ENCODE results near the gene MYO10. TPM values are rescaled to one million over a fixed set of nuclear protein-coding genes. Genes with fewer than 3 reads are reported as not detected.
A peak's percentile ranks its signal among the peaks of the same experiment; 100 is the strongest.

The MYO10 gene
- total RNA-seq, 1 experiment from 2014 or later = 71.9 TPM

DNA sequence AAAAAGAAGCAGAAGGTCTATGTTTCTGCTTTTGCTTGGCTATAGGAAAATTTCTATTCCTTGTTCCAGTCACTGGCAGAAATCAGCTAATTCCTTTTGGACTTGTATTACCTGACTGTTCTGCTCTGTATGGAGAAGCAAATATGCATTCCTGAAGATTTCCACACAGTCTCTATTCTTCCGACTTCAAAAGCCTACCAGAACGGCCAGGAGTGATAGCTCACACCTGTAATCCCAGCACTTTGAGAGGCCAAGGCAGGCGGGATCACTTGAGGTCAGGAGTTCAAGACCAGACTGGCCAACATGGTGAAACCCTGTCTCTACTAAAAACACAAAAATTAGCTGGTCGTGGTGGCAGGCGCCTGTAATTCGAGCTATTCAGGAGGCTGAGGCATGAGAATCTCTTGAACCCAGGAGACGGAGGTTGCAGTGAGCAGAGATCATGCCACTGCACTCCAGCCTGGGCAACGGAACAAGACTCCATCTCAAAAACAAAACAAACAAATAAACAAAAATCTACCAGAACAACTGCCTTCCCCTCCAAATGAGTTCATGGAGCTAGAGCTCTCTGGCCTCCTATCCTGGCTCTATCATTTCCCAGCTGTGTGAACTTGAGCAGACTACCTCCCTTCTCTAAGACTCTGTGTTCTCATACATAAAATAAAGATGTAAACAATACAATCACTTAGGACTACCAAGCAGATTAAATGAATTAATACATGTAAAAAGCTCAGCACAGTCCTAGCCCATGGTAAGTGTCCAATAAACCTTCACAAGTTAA lies 17.0 kb downstream of the MYO10 start:
- H3K36me3 ChIP-seq (ENCODE audit: control insufficient read depth, insufficient read depth, low read length) = no peaks in the 10 kb centered on the region
- no peak for TF ChIP-seq REST (IDR thresholded peaks at IDR 0.05; ENCODE audit: insufficient read depth in 1 of 2, low read depth in 2 of 2, low read length in 1 of 2)
- POLR2A ChIA-PET = interaction anchor here (0.6 kb wide), 1 partner anchor 81 kb away, joined by 9 read pairs; no protein-coding TSS in a partner anchor
- ATAC-seq (no peak), DNase-seq (ENCODE audit: low read depth, low spot score) (no peak)
- H3K27ac ChIP-seq (ENCODE audit: low read length) = peak overlapping the region; percentile 91
- BruUV-seq (replicated peaks) = no TSS peak
- in situ Hi-C loops (cut with HindIII; ENCODE audit: low pct_unique_long_range_greater_than_20kb, low sequenced_read_pairs) = no loop called here
- H3K4me3 ChIP-seq (ENCODE audit: low read depth in 2 of 2, low read length in 2 of 2) = no peak overlapping the region
- intact Hi-C loops (cut with micrococcal nuclease; ENCODE audit: unreplicated experiment) = no loop called here
- no peaks in the 10 kb centered on the region for H3K27me3 ChIP-seq (ENCODE audit: control insufficient read depth, insufficient read depth, low read length)
- CTCF ChIA-PET = interaction anchor here (0.5 kb wide), 1 partner anchor 53 kb away, joined by 4 read pairs; no protein-coding TSS in a partner anchor
- H3K9me3 ChIP-seq (ENCODE audit: control insufficient read depth, insufficient read depth, low read depth, low read length) = no peaks in the 10 kb centered on the region
- peaks cover 72% of the 10 kb centered on the region for H3K4me1 ChIP-seq (ENCODE audit: control insufficient read depth, insufficient read depth, low read length)

- Histone ChIP-seq H3K27ac (ENCODE audit: low read length) (peak overlapping the region; percentile 91), H3K9me3 (ENCODE audit: control insufficient read depth, insufficient read depth, low read depth, low read length) (no peaks in the 10 kb centered on the region), H3K4me1 (ENCODE audit: control insufficient read depth, insufficient read depth, low read length) (peaks cover 80% of the 10 kb centered on the region), H3K27me3 (ENCODE audit: control insufficient read depth, insufficient read depth, low read length) (no peaks in the 10 kb centered on the region), H3K4me3 (ENCODE audit: low read depth in 2 of 2, low read length in 2 of 2) (no peak overlapping the region), H3K36me3 (ENCODE audit: control insufficient read depth, insufficient read depth, low read length) (no peaks in the 10 kb centered on the region)
- TF ChIP-seq POLR2AphosphoS5 (IDR thresholded peaks at IDR 0.05; ENCODE audit: low read depth, low read length) (no peak), TCF7L2 (IDR thresholded peaks at IDR 0.05; ENCODE audit: low read depth, low read length) (no peak)
- ATAC-seq (no peak), DNase-seq (ENCODE audit: low read depth, low spot score) (no peak)
- ChIA-PET POLR2A (interaction anchor here (0.7 kb wide), 2 partner anchors 18 to 333 kb away, joined by 4 to 12 read pairs; partner anchors contain the start of gene MYO10), CTCF (no interaction called here)
- BruUV-seq (replicated peaks) = no TSS peak
- in situ Hi-C loops (cut with HindIII; ENCODE audit: low pct_unique_long_range_greater_than_20kb, low sequenced_read_pairs) = no loop called here
- intact Hi-C loops (cut with micrococcal nuclease; ENCODE audit: unreplicated experiment) = no loop called here
These were observed 17.9 kb downstream of the MYO10 start for GRCh38 chr5:16918156-16918555.

DNA sequence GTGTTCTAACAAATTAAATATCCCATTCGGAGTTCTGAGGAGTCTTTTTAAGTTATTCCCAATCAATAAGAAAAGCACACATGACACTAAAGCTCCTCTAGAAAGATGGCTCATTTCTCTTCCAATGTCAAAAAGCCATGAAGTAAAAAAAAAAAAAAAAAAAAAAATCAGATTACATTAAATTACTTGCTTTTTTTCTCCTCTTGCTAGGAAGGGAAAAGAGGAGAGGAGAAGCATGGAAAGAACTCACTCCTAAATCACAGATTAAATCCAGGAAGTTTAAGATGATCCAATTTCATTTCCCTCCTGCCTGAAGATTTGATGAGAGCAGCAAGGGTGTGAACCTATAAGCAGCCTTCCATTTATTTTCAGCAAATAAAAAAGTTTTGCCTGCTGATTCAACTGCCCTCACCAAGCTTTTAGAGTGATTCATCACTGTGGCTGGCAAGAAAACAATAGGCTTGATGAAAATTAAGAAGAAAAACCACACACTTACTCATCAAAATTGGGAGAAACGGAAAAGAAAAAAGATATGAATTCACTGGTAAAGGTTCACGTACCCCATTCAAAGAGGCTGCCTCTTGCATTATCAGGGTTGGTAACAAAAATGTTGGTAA lies 19.7 kb downstream of the MYO10 start:
- ChIA-PET POLR2A (interaction anchor here (0.6 kb wide), 2 partner anchors 112 to 205 kb away, joined by 4 to 9 read pairs; no protein-coding TSS in a partner anchor), CTCF (interaction anchor here (0.7 kb wide), 1 partner anchor 53 kb away, joined by 7 read pairs; no protein-coding TSS in a partner anchor)
- TF ChIP-seq TCF7L2 (IDR thresholded peaks at IDR 0.05; ENCODE audit: low read depth, low read length) (no peak), SIN3A (IDR thresholded peaks at IDR 0.05; ENCODE audit: borderline replicate concordance, insufficient read depth, low read depth, low read length) (no peak), REST (IDR thresholded peaks at IDR 0.05; ENCODE audit: insufficient read depth in 1 of 2, low read depth in 2 of 2, low read length in 1 of 2) (no peak), CTCF (IDR thresholded peaks at IDR 0.05) (no peak)
- Histone ChIP-seq H3K4me3 (ENCODE audit: low read depth in 2 of 2, low read length in 2 of 2) (peak overlapping the region in 1 of 2 experiments; percentile 5; a peak in 1 of 4 replicates), H3K36me3 (ENCODE audit: control insufficient read depth, insufficient read depth, low read length) (no peaks in the 10 kb centered on the region), H3K27ac (ENCODE audit: low read length) (peak overlapping the region; percentile 91), H3K9me3 (ENCODE audit: control insufficient read depth, insufficient read depth, low read depth, low read length) (no peaks in the 10 kb centered on the region), H3K27me3 (ENCODE audit: control insufficient read depth, insufficient read depth, low read length) (no peaks in the 10 kb centered on the region), H3K4me1 (ENCODE audit: control insufficient read depth, insufficient read depth, low read length) (peaks cover 81% of the 10 kb centered on the region)
- in situ Hi-C loops (cut with HindIII; ENCODE audit: low pct_unique_long_range_greater_than_20kb, low sequenced_read_pairs) (no loop called here), intact Hi-C loops (cut with micrococcal nuclease; ENCODE audit: unreplicated experiment) (no loop called here)
- BruUV-seq (replicated peaks) = TSS peak; percentile 13
- peak; percentile 81 for DNase-seq (ENCODE audit: low read depth, low spot score)
- ATAC-seq = peak; percentile 71

Measured in Panc1 (cell line).